ENCODE data around the gene ADGRB3.

The ADGRB3 gene

DNA sequence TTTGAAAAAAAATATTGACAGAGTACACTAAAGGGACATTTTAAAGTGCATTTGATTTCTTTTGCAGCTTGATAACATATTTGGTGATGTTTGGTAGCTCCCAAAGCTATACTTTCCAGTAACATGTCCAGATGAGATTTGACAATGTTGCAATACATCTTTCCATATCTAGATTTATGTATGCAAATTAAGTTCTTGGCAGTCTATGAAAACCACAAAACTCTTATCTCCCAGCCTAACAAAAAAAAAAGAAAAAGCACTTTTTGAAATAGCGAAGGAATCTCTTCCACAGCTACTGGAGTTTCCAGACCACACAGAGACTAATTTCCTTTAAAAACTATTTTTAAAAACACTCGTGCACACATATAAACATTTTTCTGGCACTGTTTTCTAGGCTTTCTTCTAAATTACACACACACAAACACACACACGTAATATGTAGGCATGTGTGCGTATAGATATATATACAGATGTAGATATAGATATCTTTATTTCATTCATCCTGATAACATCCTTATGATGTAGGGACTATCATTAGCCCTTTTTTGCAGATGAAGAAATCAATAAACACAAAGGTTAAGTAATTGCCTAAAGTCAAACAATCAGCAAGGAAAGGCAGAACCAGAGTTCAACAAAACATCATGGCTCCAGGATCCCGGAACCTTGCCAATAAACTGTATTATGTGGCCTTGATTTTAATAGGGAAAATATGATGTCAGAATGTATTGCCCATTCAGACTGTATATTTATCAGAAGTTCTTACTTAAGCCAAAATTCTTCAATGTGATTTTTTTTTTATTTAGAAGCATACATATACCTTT is 93.3 kb downstream of the ADGRB3 start:
- Histone ChIP-seq H3K27ac (no peak overlapping the region), H3K36me3 (no peaks in the 10 kb centered on the region), H3K27me3 (no peaks in the 10 kb centered on the region), H3K4me1 (ENCODE audit: control insufficient read depth in 1 of 2, insufficient read depth in 1 of 2, low read depth in 1 of 2, low read length in 1 of 2) (no peaks in the 10 kb centered on the region), H3K4me3 (ENCODE audit: low read depth in 1 of 2, low read length in 1 of 2) (no peak overlapping the region), H3K9me3 (no peaks in the 10 kb centered on the region)
- TF ChIP-seq, protein P1, sequence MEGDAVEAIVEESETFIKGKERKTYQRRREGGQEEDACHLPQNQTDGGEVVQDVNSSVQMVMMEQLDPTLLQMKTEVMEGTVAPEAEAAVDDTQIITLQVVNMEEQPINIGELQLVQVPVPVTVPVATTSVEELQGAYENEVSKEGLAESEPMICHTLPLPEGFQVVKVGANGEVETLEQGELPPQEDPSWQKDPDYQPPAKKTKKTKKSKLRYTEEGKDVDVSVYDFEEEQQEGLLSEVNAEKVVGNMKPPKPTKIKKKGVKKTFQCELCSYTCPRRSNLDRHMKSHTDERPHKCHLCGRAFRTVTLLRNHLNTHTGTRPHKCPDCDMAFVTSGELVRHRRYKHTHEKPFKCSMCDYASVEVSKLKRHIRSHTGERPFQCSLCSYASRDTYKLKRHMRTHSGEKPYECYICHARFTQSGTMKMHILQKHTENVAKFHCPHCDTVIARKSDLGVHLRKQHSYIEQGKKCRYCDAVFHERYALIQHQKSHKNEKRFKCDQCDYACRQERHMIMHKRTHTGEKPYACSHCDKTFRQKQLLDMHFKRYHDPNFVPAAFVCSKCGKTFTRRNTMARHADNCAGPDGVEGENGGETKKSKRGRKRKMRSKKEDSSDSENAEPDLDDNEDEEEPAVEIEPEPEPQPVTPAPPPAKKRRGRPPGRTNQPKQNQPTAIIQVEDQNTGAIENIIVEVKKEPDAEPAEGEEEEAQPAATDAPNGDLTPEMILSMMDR (IDR thresholded peaks at IDR 0.05) = no peak

DNA sequence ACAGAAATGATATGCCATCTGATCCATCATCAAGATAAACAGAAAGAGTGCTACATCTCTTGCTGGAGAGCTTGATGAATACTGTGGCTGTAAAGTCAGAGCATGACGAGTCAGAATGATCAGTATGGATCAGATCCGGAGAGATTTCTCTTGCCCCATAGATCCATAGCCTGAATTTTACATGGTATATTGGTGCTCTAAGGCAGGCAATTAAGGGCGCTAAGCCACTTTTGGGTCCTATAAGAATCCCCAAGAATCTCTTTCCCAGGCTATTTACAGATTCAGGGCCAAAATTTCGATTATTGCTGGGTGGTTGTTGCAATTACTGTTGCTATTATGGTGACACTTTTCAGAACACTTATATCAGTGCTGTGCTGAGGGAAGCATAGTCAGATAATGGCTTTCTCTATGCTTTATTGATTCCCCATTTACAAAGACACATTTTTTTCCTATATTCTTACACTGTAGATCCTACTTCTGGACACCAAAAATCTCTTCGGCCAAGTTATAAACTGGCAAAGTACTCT is 94.4 kb downstream of the ADGRB3 start:
- TF ChIP-seq, protein P1 (IDR thresholded peaks at IDR 0.05) = no peak
- H3K36me3 ChIP-seq = no peaks in the 10 kb centered on the region
- H3K9me3 ChIP-seq = no peaks in the 10 kb centered on the region
- no peaks in the 10 kb centered on the region for H3K27me3 ChIP-seq
- no peak overlapping the region for H3K4me3 ChIP-seq (ENCODE audit: low read depth in 1 of 2, low read length in 1 of 2)
- H3K27ac ChIP-seq = no peak overlapping the region
- H3K4me1 ChIP-seq (ENCODE audit: control insufficient read depth in 1 of 2, insufficient read depth in 1 of 2, low read depth in 1 of 2, low read length in 1 of 2) = no peaks in the 10 kb centered on the region

DNA sequence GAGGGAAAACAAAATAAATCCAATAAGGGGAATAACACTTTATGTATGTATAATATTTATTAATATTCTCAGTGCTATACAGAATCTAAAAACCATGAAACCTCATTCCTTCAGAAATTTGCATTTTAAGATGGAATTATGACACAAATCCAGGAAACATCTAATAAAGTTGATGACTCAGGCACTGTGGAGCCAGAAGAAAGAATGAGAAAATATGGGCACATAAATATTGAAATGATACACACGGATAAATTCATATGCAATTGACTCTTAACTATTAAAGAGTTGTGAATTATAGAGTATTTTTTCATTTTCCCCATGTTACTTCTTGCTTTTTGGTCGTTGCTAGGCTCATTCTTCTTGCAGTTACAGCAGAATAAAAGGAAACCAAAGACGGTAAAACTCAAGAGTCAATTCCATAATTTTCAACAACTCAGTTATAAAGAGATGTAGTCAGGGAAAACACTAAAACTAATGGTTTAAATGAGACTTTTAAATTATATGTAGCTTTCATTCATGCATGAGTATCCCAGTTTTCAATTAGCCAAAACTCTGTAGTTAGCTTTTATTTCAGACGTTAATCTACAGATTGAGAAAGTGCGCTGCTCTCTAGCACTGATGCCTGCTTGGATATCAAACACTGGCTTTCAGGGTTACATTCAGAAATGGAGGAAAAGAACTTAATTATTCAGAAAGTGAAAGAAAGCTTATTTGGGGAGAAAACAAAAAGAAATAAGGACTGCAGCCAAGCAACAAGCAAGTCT is 95.4 kb downstream of the ADGRB3 start:
- no peaks in the 10 kb centered on the region for H3K36me3 ChIP-seq
- H3K27me3 ChIP-seq = no peaks in the 10 kb centered on the region
- no peaks in the 10 kb centered on the region for H3K9me3 ChIP-seq
- TF ChIP-seq, protein P1 (IDR thresholded peaks at IDR 0.05) = no peak
- no peak overlapping the region for H3K4me3 ChIP-seq (ENCODE audit: low read depth in 1 of 2, low read length in 1 of 2)
- no peak overlapping the region for H3K27ac ChIP-seq
- no peaks in the 10 kb centered on the region for H3K4me1 ChIP-seq (ENCODE audit: control insufficient read depth in 1 of 2, insufficient read depth in 1 of 2, low read depth in 1 of 2, low read length in 1 of 2)

DNA sequence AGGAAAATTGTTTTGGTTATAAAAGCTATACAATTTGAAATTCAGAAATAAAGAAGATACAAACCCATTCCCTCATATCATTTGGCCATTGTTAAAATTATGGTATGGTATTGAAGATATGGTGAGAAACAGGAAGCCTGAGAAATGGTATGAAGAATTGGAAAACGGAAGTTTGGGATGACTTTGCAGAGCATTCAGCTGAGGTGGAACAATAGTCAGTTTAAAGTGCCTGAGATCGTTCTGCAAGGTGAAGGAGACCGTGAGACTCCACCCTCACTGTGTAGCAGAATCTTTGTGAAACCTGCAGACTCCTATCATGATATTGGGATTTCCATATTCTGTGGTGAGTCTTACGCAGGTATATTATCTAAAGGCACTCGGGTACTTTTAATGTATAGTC is 97.3 kb downstream of the ADGRB3 start:
- H3K27ac ChIP-seq = no peak overlapping the region
- no peaks in the 10 kb centered on the region for H3K36me3 ChIP-seq
- no peaks in the 10 kb centered on the region for H3K9me3 ChIP-seq
- H3K27me3 ChIP-seq = no peaks in the 10 kb centered on the region
- TF ChIP-seq, protein P1 (IDR thresholded peaks at IDR 0.05) = no peak
- no peaks in the 10 kb centered on the region for H3K4me1 ChIP-seq (ENCODE audit: control insufficient read depth in 1 of 2, insufficient read depth in 1 of 2, low read depth in 1 of 2, low read length in 1 of 2)
- no peak overlapping the region for H3K4me3 ChIP-seq (ENCODE audit: low read depth in 1 of 2, low read length in 1 of 2)

DNA sequence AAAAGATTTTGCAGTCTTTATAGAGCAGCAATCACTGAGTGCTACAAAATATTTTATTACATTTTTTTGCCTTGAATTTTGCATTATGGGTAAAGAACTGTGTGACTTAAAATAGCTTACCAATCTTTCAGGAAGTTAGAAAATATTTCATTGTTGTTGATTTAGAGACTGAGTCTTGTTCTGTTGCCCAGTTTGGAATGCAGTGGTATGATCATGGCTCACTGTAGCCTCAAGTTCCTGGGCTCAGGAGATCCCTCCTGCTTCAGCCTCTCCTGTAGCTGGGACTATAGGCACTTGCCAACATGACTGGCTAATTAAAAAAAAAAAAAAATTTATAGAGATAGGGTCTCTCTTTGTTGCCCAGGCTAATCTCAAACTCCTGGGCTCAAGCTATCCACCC is 100.8 kb downstream of the ADGRB3 start:
- no peaks in the 10 kb centered on the region for H3K36me3 ChIP-seq
- H3K27me3 ChIP-seq = no peaks in the 10 kb centered on the region
- H3K9me3 ChIP-seq = no peaks in the 10 kb centered on the region
- TF ChIP-seq, protein P1 (IDR thresholded peaks at IDR 0.05) = no peak
- H3K4me3 ChIP-seq (ENCODE audit: low read depth in 1 of 2, low read length in 1 of 2) = no peak overlapping the region
- no peaks in the 10 kb centered on the region for H3K4me1 ChIP-seq (ENCODE audit: control insufficient read depth in 1 of 2, insufficient read depth in 1 of 2, low read depth in 1 of 2, low read length in 1 of 2)
- H3K27ac ChIP-seq = no peak overlapping the region

Data from neutrophil (primary cell).